ENCODE measurements around the gene TRPC4AP.
"Not testable (repeated sequence)": the region's sequence is repeated elsewhere in the genome, so short reads cannot be mapped to it uniquely, and the experiment has no call there.

Gene TRPC4AP

GRCh38 chr20:35055445-35056276 lies 36.9 kb downstream of the TRPC4AP start:
- H3K4me3 ChIP-seq (ENCODE audit: low read depth, low read length) = no peak overlapping the region
- no peak for TF ChIP-seq CTCF (IDR thresholded peaks at IDR 0.05; ENCODE audit: low read depth, low read length)

- H3K4me3 ChIP-seq (ENCODE audit: low read depth, low read length) = no peak overlapping the region
- no peak for TF ChIP-seq CTCF (IDR thresholded peaks at IDR 0.05; ENCODE audit: low read depth, low read length)
These were observed 37.8 kb downstream of the TRPC4AP start for GRCh38 chr20:35054814-35055213.

GRCh38 chr20:35052616-35053015 lies 40.0 kb downstream of the TRPC4AP start:
- not testable (repeated sequence) for H3K4me3 ChIP-seq (ENCODE audit: low read depth, low read length)

- H3K4me3 ChIP-seq (ENCODE audit: low read depth, low read length) = no peak overlapping the region
- TF ChIP-seq CTCF (IDR thresholded peaks at IDR 0.05; ENCODE audit: low read depth, low read length) = no peak
These were observed 42.7 kb downstream of the TRPC4AP start for GRCh38 chr20:35049776-35050352.

- H3K4me3 ChIP-seq (ENCODE audit: low read depth, low read length) = no peak overlapping the region
- TF ChIP-seq CTCF (IDR thresholded peaks at IDR 0.05; ENCODE audit: low read depth, low read length) = no peak
These were observed 43.9 kb downstream of the TRPC4AP start for GRCh38 chr20:35048739-35049138.

GRCh38 chr20:35042268-35042667 lies 50.3 kb downstream of the TRPC4AP start:
- no peak for TF ChIP-seq CTCF (IDR thresholded peaks at IDR 0.05; ENCODE audit: low read depth, low read length)
- H3K4me3 ChIP-seq (ENCODE audit: low read depth, low read length) = no peak overlapping the region

- no peak for TF ChIP-seq CTCF (IDR thresholded peaks at IDR 0.05; ENCODE audit: low read depth, low read length)
- H3K4me3 ChIP-seq (ENCODE audit: low read depth, low read length) = no peak overlapping the region
These were observed 52.0 kb downstream of the TRPC4AP start for GRCh38 chr20:35040646-35041045.
